GM19193 (cell line): ENCODE results near the gene RRP7A.

Experiments used
- POLR2A ChIP-seq: IDR thresholded peaks from 4 replicates; pipeline ENCODE4 v1.6.1; 2011; ENCODE audit not compliant: insufficient read depth, insufficient read length; ENCODE audit errors: extremely low read depth

Gene RRP7A

GRCh38 chr22:42473484-42474193 is 46.0 kb downstream of the RRP7A start:
- no peak for TF ChIP-seq POLR2A

- no peak for TF ChIP-seq POLR2A
These were observed 46.9 kb downstream of the RRP7A start for GRCh38 chr22:42472671-42473070.

- no peak for TF ChIP-seq POLR2A
These were observed 48.2 kb downstream of the RRP7A start for GRCh38 chr22:42471441-42471840.

GRCh38 chr22:42470366-42471082 is 49.1 kb downstream of the RRP7A start:
- no peak for TF ChIP-seq POLR2A

GRCh38 chr22:42468841-42469240 is 50.8 kb downstream of the RRP7A start:
- TF ChIP-seq POLR2A = no peak

- no peak for TF ChIP-seq POLR2A
These were observed 57.6 kb downstream of the RRP7A start for GRCh38 chr22:42462016-42462415.

GRCh38 chr22:42461511-42461910 is 58.1 kb downstream of the RRP7A start:
- no peak for TF ChIP-seq POLR2A
